GM21528 (cell line): ENCODE data around the gene PRRC1.

Experiments used
- ATAC-seq: cut with Tn5 transposase; IDR thresholded peaks from one replicate; pipeline ENCODE4 v1.9.1; 2021; ENCODE audit warnings: mild to moderate bottlenecking, moderate library complexity; ENCODE audit not compliant: unreplicated experiment, low FRiP score

Gene PRRC1

GRCh38 chr5:127602481-127602880, 85.0 kb downstream of the PRRC1 start:
- no peak for ATAC-seq

GRCh38 chr5:127602896-127603844, 85.7 kb downstream of the PRRC1 start:
- no peak for ATAC-seq
